ENCODE data around the gene ARHGEF19.

DNA sequence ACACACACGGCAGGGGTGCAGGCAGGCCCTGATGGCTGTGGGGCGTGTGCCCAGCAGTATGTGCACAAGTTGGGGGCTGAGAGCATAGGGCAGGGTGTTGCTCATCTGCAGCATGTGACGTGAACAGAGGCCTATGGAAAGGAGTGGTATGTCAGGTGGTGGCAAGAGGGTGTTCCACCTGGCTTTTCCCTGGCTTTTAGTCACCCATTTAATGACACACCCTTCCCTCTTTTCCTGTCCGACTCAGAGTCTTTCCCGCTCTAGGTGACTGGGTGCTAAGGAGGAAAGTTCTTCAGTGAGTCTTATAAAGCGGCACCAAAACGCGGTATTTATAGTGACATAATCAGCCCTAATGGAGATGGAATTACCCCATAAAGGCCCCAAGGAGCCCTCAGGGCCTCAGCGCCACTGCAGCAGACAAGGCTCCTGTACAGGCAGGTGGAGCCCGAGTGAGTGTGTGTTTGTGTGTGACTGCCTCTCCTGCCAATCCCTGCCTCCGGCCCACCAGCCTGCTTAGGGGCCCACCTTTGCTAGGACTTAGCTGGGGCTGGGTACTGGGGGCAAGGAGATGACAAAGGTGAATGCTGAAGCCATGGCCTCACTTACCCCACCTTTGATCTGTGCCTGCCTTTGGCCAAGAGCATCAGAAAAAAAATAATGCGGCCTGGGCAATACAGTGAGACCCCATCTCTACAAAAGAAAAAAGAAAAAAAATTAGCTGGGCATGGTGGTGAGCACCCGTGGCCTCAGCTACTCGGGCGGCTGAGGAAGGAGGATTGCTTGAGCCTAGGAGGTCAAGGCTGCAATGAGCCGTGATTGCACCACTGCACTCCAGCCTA lies 53.2 kb downstream of the ARHGEF19 start:
- TF ChIP-seq, protein P1, sequence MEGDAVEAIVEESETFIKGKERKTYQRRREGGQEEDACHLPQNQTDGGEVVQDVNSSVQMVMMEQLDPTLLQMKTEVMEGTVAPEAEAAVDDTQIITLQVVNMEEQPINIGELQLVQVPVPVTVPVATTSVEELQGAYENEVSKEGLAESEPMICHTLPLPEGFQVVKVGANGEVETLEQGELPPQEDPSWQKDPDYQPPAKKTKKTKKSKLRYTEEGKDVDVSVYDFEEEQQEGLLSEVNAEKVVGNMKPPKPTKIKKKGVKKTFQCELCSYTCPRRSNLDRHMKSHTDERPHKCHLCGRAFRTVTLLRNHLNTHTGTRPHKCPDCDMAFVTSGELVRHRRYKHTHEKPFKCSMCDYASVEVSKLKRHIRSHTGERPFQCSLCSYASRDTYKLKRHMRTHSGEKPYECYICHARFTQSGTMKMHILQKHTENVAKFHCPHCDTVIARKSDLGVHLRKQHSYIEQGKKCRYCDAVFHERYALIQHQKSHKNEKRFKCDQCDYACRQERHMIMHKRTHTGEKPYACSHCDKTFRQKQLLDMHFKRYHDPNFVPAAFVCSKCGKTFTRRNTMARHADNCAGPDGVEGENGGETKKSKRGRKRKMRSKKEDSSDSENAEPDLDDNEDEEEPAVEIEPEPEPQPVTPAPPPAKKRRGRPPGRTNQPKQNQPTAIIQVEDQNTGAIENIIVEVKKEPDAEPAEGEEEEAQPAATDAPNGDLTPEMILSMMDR (IDR thresholded peaks at IDR 0.05; ENCODE audit: insufficient read depth, low read depth, low read length) = no peak
- TF ChIP-seq EZH2 (IDR thresholded peaks at IDR 0.05; ENCODE audit: insufficient read depth, low read length) = no peak
